GM12801 (cell line): Measurements from ENCODE around the gene ASB13.

ENCODE experiments used
- CTCF ChIP-seq: IDR thresholded peaks from one replicate; pipeline ENCODE4 v1.5.1; 2011; ENCODE audit warnings: control low read depth; ENCODE audit not compliant: insufficient read length; ENCODE audit errors: extremely low read depth

ASB13 gene

GRCh38 chr10:5599613-5600520, 66.5 kb downstream of the ASB13 start:
- no peak for TF ChIP-seq CTCF

GRCh38 chr10:5598085-5598690, 68.2 kb downstream of the ASB13 start:
- TF ChIP-seq CTCF: no peak

- TF ChIP-seq CTCF: no peak
Observed at GRCh38 chr10:5596611-5597341, 69.6 kb downstream of the ASB13 start.

GRCh38 chr10:5595994-5596471, 70.4 kb downstream of the ASB13 start:
- no peak for TF ChIP-seq CTCF

GRCh38 chr10:5595591-5595990, 70.8 kb downstream of the ASB13 start:
- TF ChIP-seq CTCF: no peak

GRCh38 chr10:5595095-5595494, 71.3 kb downstream of the ASB13 start:
- no peak for TF ChIP-seq CTCF
